NT2/D1 (cell line): ENCODE data around the gene CCN6.

Source experiments
- DNase-seq: peaks from one replicate; pipeline ENCODE4 v3.0.0-alpha.2; 2011; ENCODE audit warnings: low read depth, low spot score
- H3K27me3 ChIP-seq: 2 replicates; pipeline ENCODE4 v1.6.0; 2011; ENCODE audit warnings: mild to moderate bottlenecking; ENCODE audit not compliant: insufficient read length, insufficient read depth
- H3K36me3 ChIP-seq: 2 replicates; pipeline ENCODE4 v1.6.1; 2011; ENCODE audit warnings: mild to moderate bottlenecking, low read length, mixed read lengths; ENCODE audit not compliant: insufficient read depth, insufficient read length
- H3K4me1 ChIP-seq: 2 replicates; pipeline ENCODE4 v1.5.1; 2011; ENCODE audit not compliant: insufficient read depth, insufficient read length
- H3K4me3 ChIP-seq: 2 replicates; pipeline ENCODE4 v1.5.1; 2011; ENCODE audit warnings: low read depth; ENCODE audit not compliant: insufficient read length
- H3K9ac ChIP-seq: 2 replicates; pipeline ENCODE4 v1.6.0; 2011; ENCODE audit warnings: low read depth; ENCODE audit not compliant: insufficient read length
- H3K9me3 ChIP-seq: 2 replicates; pipeline ENCODE4 v1.5.1; 2011; ENCODE audit warnings: mild to moderate bottlenecking, low read length; ENCODE audit not compliant: insufficient read depth
- SUZ12 ChIP-seq: IDR thresholded peaks from 2 replicates; pipeline ENCODE4 v1.6.1; 2011; ENCODE audit not compliant: insufficient read length, insufficient read depth; ENCODE audit errors: extremely low read depth
- YY1 ChIP-seq: IDR thresholded peaks from 2 replicates; pipeline ENCODE4 v1.6.1; 2011; ENCODE audit not compliant: insufficient read length, insufficient read depth
- ZNF274 ChIP-seq: IDR thresholded peaks from 2 replicates; pipeline ENCODE4 v1.6.1; 2011; ENCODE audit warnings: mild to moderate bottlenecking, low read depth, low read length

The CCN6 gene

GRCh38 chr6:112054555-112055190 lies 769 bp downstream of the CCN6 start:
- H3K36me3 ChIP-seq, result no peaks in the 10 kb centered on the region
- no peak for DNase-seq
- no peak for TF ChIP-seq YY1
- no peak for TF ChIP-seq SUZ12
- TF ChIP-seq ZNF274, result no peak
- H3K9ac ChIP-seq, result no peak overlapping the region
- no peaks in the 10 kb centered on the region for H3K9me3 ChIP-seq
- no peaks in the 10 kb centered on the region for H3K27me3 ChIP-seq
- H3K4me3 ChIP-seq, result no peak overlapping the region
- H3K4me1 ChIP-seq, result no peaks in the 10 kb centered on the region

DNA sequence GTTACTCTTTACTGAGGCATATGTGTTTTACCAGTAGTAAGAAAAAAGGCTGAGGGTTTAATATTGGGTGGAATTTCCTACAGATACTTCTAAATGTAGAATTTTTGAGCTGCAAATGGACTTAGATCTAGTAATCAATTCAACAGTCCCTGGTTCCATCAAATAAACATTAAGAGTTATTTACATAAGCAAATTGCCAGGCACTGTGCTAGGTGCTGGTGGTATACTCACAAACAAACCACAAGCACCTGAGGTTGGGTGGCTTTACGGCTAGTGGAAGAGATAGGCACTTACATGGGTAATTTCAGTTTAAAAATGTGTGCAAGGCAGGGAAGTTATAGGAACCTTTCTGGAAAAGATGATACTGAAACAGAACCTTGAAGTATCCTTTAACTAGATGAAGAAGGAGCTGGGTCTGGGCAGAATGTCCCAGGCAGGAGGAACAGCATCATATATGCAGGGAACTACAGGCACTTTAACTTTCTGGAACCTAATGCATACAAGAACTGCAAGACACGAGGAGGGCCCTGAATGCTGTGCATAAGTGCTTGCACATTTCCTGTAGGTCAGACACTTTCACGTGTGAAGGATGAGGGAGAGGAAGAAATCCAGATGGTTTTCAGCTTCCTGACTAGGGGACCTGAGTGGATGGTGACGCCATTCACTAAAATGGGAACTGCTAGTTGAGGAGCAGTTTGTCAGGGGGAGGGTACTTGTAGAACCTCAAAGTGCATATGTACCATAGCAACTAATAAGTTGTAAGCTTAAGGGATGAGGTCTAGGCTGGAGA lies 4.5 kb downstream of the CCN6 start:
- no peaks in the 10 kb centered on the region for H3K36me3 ChIP-seq
- no peaks in the 10 kb centered on the region for H3K4me1 ChIP-seq
- TF ChIP-seq YY1, result no peak
- TF ChIP-seq ZNF274, result no peak
- no peak for TF ChIP-seq SUZ12
- no peaks in the 10 kb centered on the region for H3K27me3 ChIP-seq
- H3K9me3 ChIP-seq, result no peaks in the 10 kb centered on the region
- no peak for DNase-seq
- no peak overlapping the region for H3K4me3 ChIP-seq
- H3K9ac ChIP-seq, result no peak overlapping the region

- Histone ChIP-seq H3K27me3 (no peaks in the 10 kb centered on the region), H3K4me3 (no peak overlapping the region), H3K9me3 (no peaks in the 10 kb centered on the region), H3K9ac (no peak overlapping the region), H3K36me3 (no peaks in the 10 kb centered on the region), H3K4me1 (no peaks in the 10 kb centered on the region)
- no peak for DNase-seq
- TF ChIP-seq ZNF274, result no peak
These were observed 7.7 kb downstream of the CCN6 start for GRCh38 chr6:112061605-112062004.

- DNase-seq, result no peak
- no peaks in the 10 kb centered on the region for H3K36me3 ChIP-seq
- H3K9ac ChIP-seq, result no peak overlapping the region
- TF ChIP-seq ZNF274 (no peak), SUZ12 (no peak), YY1 (no peak)
- no peaks in the 10 kb centered on the region for H3K27me3 ChIP-seq
- H3K4me3 ChIP-seq, result no peak overlapping the region
- H3K9me3 ChIP-seq, result no peaks in the 10 kb centered on the region
- no peaks in the 10 kb centered on the region for H3K4me1 ChIP-seq
These were observed 9.1 kb downstream of the CCN6 start for GRCh38 chr6:112062966-112063365.

- Histone ChIP-seq H3K9ac (no peak overlapping the region), H3K4me1 (no peaks in the 10 kb centered on the region), H3K36me3 (peaks cover 8% of the 10 kb centered on the region), H3K9me3 (no peaks in the 10 kb centered on the region), H3K27me3 (no peaks in the 10 kb centered on the region), H3K4me3 (no peak overlapping the region)
- TF ChIP-seq YY1 (no peak), ZNF274 (no peak), SUZ12 (no peak)
- no peak for DNase-seq
These were observed 11.6 kb downstream of the CCN6 start for GRCh38 chr6:112065426-112065986.

DNA sequence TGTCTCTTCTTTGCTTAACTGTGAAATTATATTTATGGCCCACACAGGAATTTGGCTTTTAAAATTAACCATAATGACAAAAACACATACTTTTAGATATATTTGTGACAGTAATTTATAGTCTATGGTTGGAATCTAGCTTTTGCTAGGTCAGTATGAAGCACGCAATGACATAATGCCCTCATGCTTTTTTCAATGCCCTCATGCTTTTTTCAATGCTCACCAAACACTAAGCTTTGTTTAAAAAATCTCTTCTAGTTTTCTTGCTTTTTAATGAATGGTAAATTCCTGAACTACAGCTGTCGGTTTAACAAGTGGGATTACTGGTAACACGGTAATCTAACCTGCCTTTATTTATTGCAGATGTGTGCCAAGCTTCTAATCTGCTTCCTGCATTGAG lies 12.7 kb downstream of the CCN6 start:
- Histone ChIP-seq H3K36me3 (peaks cover 12% of the 10 kb centered on the region), H3K27me3 (no peaks in the 10 kb centered on the region), H3K4me3 (no peak overlapping the region), H3K9me3 (no peaks in the 10 kb centered on the region), H3K9ac (no peak overlapping the region), H3K4me1 (no peaks in the 10 kb centered on the region)
- TF ChIP-seq SUZ12, result no peak
- no peak for TF ChIP-seq YY1
- TF ChIP-seq ZNF274, result no peak
- no peak for DNase-seq

DNA sequence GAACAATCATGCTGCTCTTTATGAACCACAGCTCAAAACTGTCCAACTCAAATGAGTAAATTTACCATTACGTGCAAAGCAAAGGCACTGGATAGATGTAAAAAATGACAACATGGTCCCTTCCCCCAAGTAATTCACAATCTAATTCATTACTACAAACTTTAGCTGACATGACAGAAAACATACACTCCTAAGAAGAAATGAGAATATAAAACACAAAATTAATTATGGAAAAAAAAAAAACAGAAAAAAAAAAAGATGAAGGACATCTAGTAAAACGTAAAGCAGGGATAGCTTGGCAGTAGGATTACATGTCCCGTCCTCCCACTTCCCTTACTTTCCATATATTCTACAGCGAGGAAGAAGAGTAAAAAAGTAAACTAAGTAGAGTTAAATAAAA lies 27.7 kb downstream of the CCN6 start:
- no peak for TF ChIP-seq SUZ12
- H3K36me3 ChIP-seq, result peaks cover 21% of the 10 kb centered on the region

More for the DNA sequence above, 27.7 kb downstream of the CCN6 start:
- Histone ChIP-seq H3K4me1 (no peaks in the 10 kb centered on the region), H3K4me3 (no peak overlapping the region), H3K27me3 (no peaks in the 10 kb centered on the region), H3K9me3 (no peaks in the 10 kb centered on the region), H3K9ac (no peak overlapping the region)
- no peak for DNase-seq
